SKM-1 treated with dmso at 0.1 percent for 144 hours (cell line): Measurements from ENCODE around the gene RHOB.
"Not testable (repeated sequence)": the region's sequence is repeated elsewhere in the genome, so short reads cannot be mapped to it uniquely, and the experiment has no call there.

ENCODE experiments used
- DNase-seq: peaks from one replicate; lab custom pipeline; 2025; ENCODE audit not compliant: unreplicated experiment; lab: John Stamatoyannopoulos, UW

RHOB gene

DNA sequence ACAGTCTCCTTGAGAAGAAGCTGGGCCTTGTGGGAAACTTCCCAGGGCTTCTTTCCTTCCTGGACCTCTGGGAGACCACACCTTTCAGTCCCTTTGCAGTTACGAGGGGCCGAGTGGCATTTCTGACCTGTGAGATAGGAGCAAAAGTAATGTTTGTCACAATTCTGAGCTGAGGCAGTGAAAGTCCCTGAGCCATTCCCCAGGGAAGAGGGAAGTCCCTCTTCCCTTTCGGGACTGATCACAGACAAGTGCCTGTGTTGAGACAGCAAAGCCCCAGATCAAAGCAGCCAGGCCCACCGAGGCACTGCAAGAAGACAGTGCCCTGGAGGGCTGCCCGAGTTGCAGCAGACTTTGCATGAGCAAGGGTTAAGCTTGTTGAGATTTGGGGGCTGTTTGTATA is 41.9 kb downstream of the RHOB start:
- DNase-seq: no peak

DNA sequence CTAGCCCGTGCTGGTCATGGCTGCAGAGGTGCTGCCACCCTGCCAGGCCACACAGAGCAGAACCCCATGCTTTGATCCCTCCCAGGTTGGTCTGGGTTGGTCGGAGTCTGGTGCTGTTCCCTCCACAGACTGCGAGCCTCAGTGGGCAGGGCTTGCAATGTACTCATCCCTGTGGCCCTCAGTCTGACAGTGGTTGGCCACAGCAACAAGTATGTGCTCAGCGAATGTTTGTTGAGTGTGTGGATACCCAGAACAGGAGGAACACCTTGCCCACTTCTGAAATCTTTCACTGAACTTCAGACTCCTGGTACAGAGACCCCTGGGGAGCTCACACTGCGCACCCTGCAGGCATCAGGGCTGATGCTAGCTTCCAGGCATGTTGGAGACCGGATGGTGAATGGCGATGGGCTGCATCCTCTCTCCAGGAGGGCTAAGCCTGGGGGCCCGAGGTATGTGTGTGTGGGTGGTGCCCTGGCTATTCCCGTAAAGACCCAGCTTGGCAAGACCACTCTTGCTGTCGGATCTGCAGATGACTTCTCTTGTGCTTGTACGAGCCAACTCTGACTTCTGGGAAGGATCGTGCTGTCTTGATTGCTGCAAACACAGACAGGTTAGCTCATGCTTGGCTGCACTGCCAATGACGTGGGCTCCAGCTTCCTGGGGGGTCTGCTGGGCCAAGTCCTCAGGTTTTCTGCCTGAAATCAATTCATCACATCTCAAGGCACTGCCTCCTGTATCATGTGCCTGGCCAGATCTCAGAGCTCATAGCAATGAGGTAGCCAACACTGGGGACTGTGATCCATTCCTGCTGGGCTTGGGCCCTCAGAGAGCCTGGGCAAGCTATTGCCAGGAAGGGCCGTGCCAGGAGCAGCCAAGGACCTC is 43.7 kb downstream of the RHOB start:
- no peak for DNase-seq

- DNase-seq: no peak
These were observed 45.1 kb downstream of the RHOB start for GRCh38 chr2:20491739-20492531.

DNA sequence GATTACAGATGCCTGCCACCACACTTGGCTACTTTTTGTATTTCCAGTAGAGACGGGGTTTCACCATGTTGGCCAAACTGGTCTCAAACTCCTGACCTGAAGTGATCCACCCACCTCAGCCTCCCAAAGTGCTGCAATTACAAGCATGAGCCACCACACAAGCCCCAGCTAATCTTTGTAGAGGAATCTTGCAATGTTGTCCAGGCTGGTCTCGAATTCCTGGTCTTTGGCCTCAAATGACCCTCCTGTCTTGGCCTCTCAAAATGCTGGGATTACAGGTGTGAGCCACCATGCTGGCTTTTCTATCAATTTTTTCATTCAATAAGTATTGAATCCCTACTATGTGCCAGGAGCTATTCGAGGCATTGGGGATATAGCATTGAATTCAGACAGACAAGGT is 46.2 kb downstream of the RHOB start:
- DNase-seq: not testable (repeated sequence)

DNA sequence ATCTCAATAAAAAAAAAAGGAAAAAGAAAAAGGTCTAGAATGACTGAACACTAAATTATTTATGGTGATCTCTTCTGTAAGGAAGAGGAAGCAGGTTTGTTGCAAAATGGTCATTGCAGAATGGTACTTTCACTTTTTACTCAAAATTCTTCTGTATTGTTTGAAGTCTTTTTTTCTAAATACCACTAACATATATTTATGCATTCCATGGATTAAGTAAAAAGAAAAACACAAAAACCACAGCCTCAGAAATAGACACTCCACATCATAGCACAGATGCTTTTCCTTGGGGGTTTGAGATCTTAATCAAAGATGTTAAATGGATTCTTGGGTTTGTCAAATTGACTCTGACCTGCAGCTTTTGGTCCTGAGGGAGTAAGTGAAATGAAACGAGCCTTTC is 47.4 kb downstream of the RHOB start:
- DNase-seq: peak; percentile 46

DNA sequence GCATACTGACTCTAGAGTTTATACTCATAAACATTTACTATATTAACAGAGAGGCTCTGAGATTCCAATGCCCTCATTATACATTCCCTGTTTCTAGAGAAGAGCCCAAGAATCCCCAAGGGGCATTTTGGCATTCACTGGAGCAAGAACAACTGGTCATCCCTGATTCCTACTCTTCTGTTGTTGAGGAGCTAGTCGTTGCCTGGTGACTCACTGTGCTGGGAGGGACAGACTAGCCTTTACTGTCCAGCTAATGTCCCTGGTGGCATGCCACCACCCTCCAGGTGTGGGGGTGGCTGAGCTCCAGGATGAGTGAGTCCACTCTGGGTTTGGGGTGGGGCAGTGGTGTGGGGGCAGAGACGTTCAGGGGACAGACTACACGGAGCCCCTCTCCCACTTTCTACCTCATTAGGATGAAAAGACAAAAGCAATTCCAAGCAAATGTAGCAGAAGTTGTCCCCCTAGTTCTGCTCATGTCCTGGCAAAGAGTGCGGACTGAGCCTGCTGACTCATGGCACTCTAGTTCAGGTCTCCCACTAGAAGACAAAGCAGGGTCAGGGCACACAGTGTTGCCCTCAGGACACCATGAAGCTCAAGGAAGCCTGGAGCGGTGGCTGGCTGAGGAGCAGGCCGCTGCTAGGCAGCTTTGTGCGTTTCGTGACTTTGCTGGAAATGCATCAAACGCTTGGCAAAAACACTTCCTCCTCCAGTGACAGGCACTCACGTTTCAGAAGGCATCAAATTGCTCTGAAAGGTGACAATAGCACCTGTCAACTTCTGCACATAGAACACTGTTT is 49.4 kb downstream of the RHOB start:
- DNase-seq: no peak

- no peak for DNase-seq
These were observed 50.1 kb downstream of the RHOB start for GRCh38 chr2:20496942-20497341.
